Activated naive CD4-positive, alpha-beta T cell treated with anti-CD3 and anti-CD28 coated beads, Interleukin-2, amount 50 U/mL, for 24 hours (primary cell): Measurements from ENCODE around the gene TBRG4.

Experiments
- H3K27ac Mint-ChIP-seq: one replicate; pipeline ENCODE4 v1.8.0; 2021; ENCODE audit warnings: mild to moderate bottlenecking, mixed read lengths
- H3K27me3 Mint-ChIP-seq: one replicate; pipeline ENCODE4 v1.8.0; 2021; ENCODE audit warnings: mixed read lengths
- H3K36me3 Mint-ChIP-seq: one replicate; pipeline ENCODE4 v1.8.0; 2021; ENCODE audit warnings: mixed read lengths
- H3K4me1 Mint-ChIP-seq: one replicate; pipeline ENCODE4 v1.8.0; 2021; ENCODE audit warnings: mixed read lengths
- H3K4me3 Mint-ChIP-seq: one replicate; pipeline ENCODE4 v1.8.0; 2021; ENCODE audit warnings: mild to moderate bottlenecking, mixed read lengths
- H3K9me3 Mint-ChIP-seq: one replicate; pipeline ENCODE4 v1.8.0; 2021; ENCODE audit warnings: mixed read lengths

The TBRG4 gene

GRCh38 chr7:45050198-45050597, 61.3 kb downstream of the TBRG4 start:
- Mint-ChIP-seq H3K9me3 (no peaks in the 10 kb centered on the region), H3K4me1 (peaks cover 66% of the 10 kb centered on the region), H3K4me3 (no peak overlapping the region), H3K27ac (peak overlapping the region; percentile 57), H3K27me3 (no peaks in the 10 kb centered on the region), H3K36me3 (peaks cover 17% of the 10 kb centered on the region)
